Chondrocyte (in vitro differentiated cells): ENCODE data around the gene IFT74. TPM values are rescaled to one million over a fixed set of nuclear protein-coding genes. Genes with fewer than 3 reads are reported as not detected.

Experiments
- DNase-seq: peaks from one replicate; pipeline ENCODE4 v3.0.0; 2021; ENCODE audit warnings: mixed read lengths, low spot score
- H3K27ac Mint-ChIP-seq: one replicate; pipeline ENCODE4 v1.8.0; 2021; ENCODE audit warnings: mild to moderate bottlenecking, moderate library complexity, mixed read lengths; ENCODE audit not compliant: unreplicated experiment
- H3K27me3 Mint-ChIP-seq: 2 replicates; pipeline ENCODE4 v1.8.0; 2021; ENCODE audit warnings: low read depth, mixed read lengths
- H3K36me3 Mint-ChIP-seq: 2 replicates; pipeline ENCODE4 v1.8.0; 2021; ENCODE audit warnings: low read depth, mixed read lengths
- H3K4me1 Mint-ChIP-seq: 2 replicates; pipeline ENCODE4 v1.8.0; 2021; ENCODE audit warnings: low read depth, mild to moderate bottlenecking, mixed read lengths
- H3K4me3 Mint-ChIP-seq: one replicate; pipeline ENCODE4 v1.8.0; 2021; ENCODE audit warnings: mild to moderate bottlenecking, moderate library complexity, mixed read lengths; ENCODE audit not compliant: unreplicated experiment
- H3K9me3 Mint-ChIP-seq: 2 replicates; pipeline ENCODE4 v1.8.0; 2021; ENCODE audit warnings: low read depth, mixed read lengths
- total RNA-seq: library from RNA; stranded (reverse); gene quantifications from 3 replicates; pipeline ENCODE4 v1.2.1, GENCODE V29; 2021
- TF ChIP-seq, protein P1 (sequence below): fragments of 200-600 bp; sonication (generic); IDR thresholded peaks from 2 replicates; pipeline ENCODE4 v1.5.0; 2021; ENCODE audit warnings: antibody characterized with exemption, mild to moderate bottlenecking, moderate library complexity

The IFT74 gene
- total RNA-seq, 1 donor from 2014 or later, result 10.3 TPM

DNA sequence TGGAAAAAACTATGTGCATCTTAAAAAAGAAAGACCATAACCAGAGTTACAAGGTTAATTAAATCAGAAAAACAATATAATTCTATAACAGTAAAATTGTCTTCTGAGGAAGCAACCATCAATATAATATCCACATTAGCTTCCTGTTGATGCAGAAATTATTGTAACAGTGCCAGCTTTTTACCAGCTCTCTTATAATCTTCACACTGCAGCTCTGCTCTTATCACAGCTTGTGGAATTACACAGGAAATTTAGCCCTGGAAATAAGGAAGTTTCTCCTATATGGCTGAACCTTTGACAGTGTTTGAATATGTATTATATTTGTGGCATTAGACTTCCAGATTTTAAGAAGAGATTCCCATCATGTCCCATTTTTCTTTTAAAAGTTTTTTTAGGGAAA lies 103.7 kb downstream of the IFT74 start:
- DNase-seq, result no peak
- Mint-ChIP-seq H3K4me1 (no peaks in the 10 kb centered on the region), H3K4me3 (no peak overlapping the region), H3K36me3 (peaks cover 8% of the 10 kb centered on the region), H3K9me3 (no peaks in the 10 kb centered on the region), H3K27me3 (no peaks in the 10 kb centered on the region), H3K27ac (no peak overlapping the region)
- TF ChIP-seq, protein P1, sequence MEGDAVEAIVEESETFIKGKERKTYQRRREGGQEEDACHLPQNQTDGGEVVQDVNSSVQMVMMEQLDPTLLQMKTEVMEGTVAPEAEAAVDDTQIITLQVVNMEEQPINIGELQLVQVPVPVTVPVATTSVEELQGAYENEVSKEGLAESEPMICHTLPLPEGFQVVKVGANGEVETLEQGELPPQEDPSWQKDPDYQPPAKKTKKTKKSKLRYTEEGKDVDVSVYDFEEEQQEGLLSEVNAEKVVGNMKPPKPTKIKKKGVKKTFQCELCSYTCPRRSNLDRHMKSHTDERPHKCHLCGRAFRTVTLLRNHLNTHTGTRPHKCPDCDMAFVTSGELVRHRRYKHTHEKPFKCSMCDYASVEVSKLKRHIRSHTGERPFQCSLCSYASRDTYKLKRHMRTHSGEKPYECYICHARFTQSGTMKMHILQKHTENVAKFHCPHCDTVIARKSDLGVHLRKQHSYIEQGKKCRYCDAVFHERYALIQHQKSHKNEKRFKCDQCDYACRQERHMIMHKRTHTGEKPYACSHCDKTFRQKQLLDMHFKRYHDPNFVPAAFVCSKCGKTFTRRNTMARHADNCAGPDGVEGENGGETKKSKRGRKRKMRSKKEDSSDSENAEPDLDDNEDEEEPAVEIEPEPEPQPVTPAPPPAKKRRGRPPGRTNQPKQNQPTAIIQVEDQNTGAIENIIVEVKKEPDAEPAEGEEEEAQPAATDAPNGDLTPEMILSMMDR, result no peak

- H3K36me3 Mint-ChIP-seq, result peaks cover 4% of the 10 kb centered on the region
- no peaks in the 10 kb centered on the region for H3K27me3 Mint-ChIP-seq
- H3K4me3 Mint-ChIP-seq, result no peak overlapping the region
- TF ChIP-seq, protein P1, result no peak
- no peak for DNase-seq
- no peaks in the 10 kb centered on the region for H3K9me3 Mint-ChIP-seq
- peaks cover 7% of the 10 kb centered on the region for H3K4me1 Mint-ChIP-seq
- H3K27ac Mint-ChIP-seq, result peak overlapping the region; percentile 41
Measured at GRCh38 chr9:27065288-27065687, 109.1 kb downstream of the IFT74 start.

- no peak for DNase-seq
- H3K27me3 Mint-ChIP-seq, result no peaks in the 10 kb centered on the region
- H3K27ac Mint-ChIP-seq, result no peak overlapping the region
Measured at GRCh38 chr9:27073841-27074728, 117.9 kb downstream of the IFT74 start.

GRCh38 chr9:27078685-27079084 lies 122.5 kb downstream of the IFT74 start:
- no peak for DNase-seq
- no peaks in the 10 kb centered on the region for H3K4me1 Mint-ChIP-seq
- H3K36me3 Mint-ChIP-seq, result peaks cover 3% of the 10 kb centered on the region
- TF ChIP-seq, protein P1, result no peak
- peaks cover 1% of the 10 kb centered on the region for H3K9me3 Mint-ChIP-seq
- H3K27me3 Mint-ChIP-seq, result no peaks in the 10 kb centered on the region
- no peak overlapping the region for H3K27ac Mint-ChIP-seq
- H3K4me3 Mint-ChIP-seq, result no peak overlapping the region

More at GRCh38 chr9:27073841-27074728, 117.9 kb downstream of the IFT74 start:
- Mint-ChIP-seq H3K9me3 (peaks cover 8% of the 10 kb centered on the region), H3K36me3 (peaks cover 5% of the 10 kb centered on the region), H3K4me1 (no peaks in the 10 kb centered on the region), H3K4me3 (no peak overlapping the region)
- TF ChIP-seq, protein P1, result no peak

GRCh38 chr9:27085456-27085855 lies 129.2 kb downstream of the IFT74 start:
- TF ChIP-seq, protein P1, result no peak
- H3K27me3 Mint-ChIP-seq, result no peaks in the 10 kb centered on the region
- H3K36me3 Mint-ChIP-seq, result no peaks in the 10 kb centered on the region
- H3K9me3 Mint-ChIP-seq, result no peaks in the 10 kb centered on the region
- DNase-seq, result no peak
- no peak overlapping the region for H3K27ac Mint-ChIP-seq
- peaks cover 48% of the 10 kb centered on the region for H3K4me1 Mint-ChIP-seq
- H3K4me3 Mint-ChIP-seq, result no peak overlapping the region
